A549 (cell line): ENCODE data around the gene NIFK. TPM values are rescaled to one million over a fixed set of nuclear protein-coding genes. Genes with fewer than 3 reads are reported as not detected.

Source experiments
- ATAC-seq, 2 experiments: fragments of 200-7000 bp in 1 of 2; fragments of >200 bp in 1 of 2; cut with Nextera tagmentation in 1 of 2; cut with Tn5 transposase in 1 of 2; 3 replicates each; pipeline versions ENCODE4 v1.8.0 to v1.9.1; 2018 to 2020; ENCODE audit warnings: mild to moderate bottlenecking in 1 of 2, moderate library complexity in 1 of 2
- CTCF ChIA-PET: fragments of 300-600 bp; sonication (Branson Sonifier 250); formaldehyde crosslinking; extraction: SDS; loops from one replicate; lab custom pipeline; 2021; ENCODE audit warnings: antibody characterized with exemption, inconsistent platforms; lab: Yijun Ruan, JAX
- POLR2A ChIA-PET: fragments of 350-600 bp; formaldehyde crosslinking; extraction: SDS; loops from one replicate; lab custom pipeline; 2021; ENCODE audit warnings: antibody characterized with exemption, inconsistent platforms; lab: Yijun Ruan, JAX
- DNase-seq, 2 experiments: peaks; one replicate each; pipeline versions ENCODE4 v3.0.0 to v3.0.0-alpha.2; 2011 to 2016; ENCODE audit warnings: low read depth in 1 of 2, low spot score in 1 of 2
- FAIRE-seq: peaks from 2 replicates; lab custom pipeline; 2011; peaks lifted over from hg19 to GRCh38; lab: Jason Lieb, UNC
- H3K27ac ChIP-seq, 2 experiments: fragments of >200 bp; sonication (Bioruptor Twin); formaldehyde crosslinking; 3 replicates each; pipeline ENCODE4 v1.5.1; 2016 to 2017
- H3K4me1 ChIP-seq: fragments of >200 bp; sonication (Bioruptor Twin); formaldehyde crosslinking; 3 replicates; pipeline ENCODE4 v1.6.1; 2016
- H3K4me2 ChIP-seq: fragments of >200 bp; sonication (Bioruptor Twin); formaldehyde crosslinking; 3 replicates; pipeline ENCODE4 v1.6.1; 2016
- H3K4me3 ChIP-seq: fragments of >200 bp; sonication (Bioruptor Twin); formaldehyde crosslinking; 3 replicates; pipeline ENCODE4 v1.5.1; 2016
- H3K9me3 ChIP-seq: fragments of >200 bp; sonication (Bioruptor Twin); formaldehyde crosslinking; 3 replicates; pipeline ENCODE4 v1.6.1; 2016
- FOSL2 ChIP-seq, 2 experiments: fragments of 450-650 bp in 1 of 2; fragments of >200 bp in 1 of 2; sonication (Bioruptor Twin) in 1 of 2; formaldehyde crosslinking; IDR thresholded peaks; 2 replicates each; pipeline versions ENCODE4 v1.5.0 to v1.6.1; 2016 to 2020; ENCODE audit warnings: mild to moderate bottlenecking in 1 of 2, moderate library complexity in 1 of 2
- GATA3 ChIP-seq: IDR thresholded peaks from 2 replicates; pipeline ENCODE4 v1.6.1; 2012; ENCODE audit warnings: borderline replicate concordance
- HOXA7 ChIP-seq: fragments of 250-450 bp; sonication (Bioruptor Pico); IDR thresholded peaks from 2 replicates; pipeline ENCODE4 v1.5.0; 2020; ENCODE audit warnings: mild to moderate bottlenecking, moderate library complexity
- SREBF2 ChIP-seq: fragments of 450-650 bp; IDR thresholded peaks from 2 replicates; pipeline ENCODE4 v1.6.1; 2014; ENCODE audit warnings: mild to moderate bottlenecking, moderate library complexity
- ZSCAN20 ChIP-seq: fragments of 250-450 bp; sonication (Bioruptor Pico); IDR thresholded peaks from 2 replicates; pipeline ENCODE4 v1.8.0; 2022; ENCODE audit warnings: mild to moderate bottlenecking, moderate library complexity
- polyA plus RNA-seq, 4 experiments: library from polyadenylated mRNA; depleted of rRNA in 3 of 4; stranded (reverse); fragments of >200 nt; fragmentation: RNase III in 1 of 4; extraction: RNeasy Plus Mini Kit Qiagen cat#74134 plus additional on column Dnase treatment in 1 of 4; gene quantifications; 2 replicates in 3 of 4; 3 replicates in 1 of 4; pipeline ENCODE4 v1.2.3, GENCODE V29; 2011 to 2017
- TF ChIP-seq, protein P1 (sequence below): fragments of 450-650 bp; IDR thresholded peaks from 2 replicates; pipeline ENCODE4 v1.6.1; 2014; ENCODE audit warnings: antibody characterized with exemption

NIFK gene
- polyA plus RNA-seq, 2 of the 4 experiments (the other 2 are of a cell fraction): 50.3 to 82.9 TPM

GRCh38 chr2:121677855-121678254 is 58.8 kb downstream of the NIFK start:
- Histone ChIP-seq H3K4me3 (no peak overlapping the region), H3K27ac (no peak overlapping the region), H3K9me3 (peaks cover 67% of the 10 kb centered on the region), H3K4me2 (no peak overlapping the region), H3K4me1 (no peaks in the 10 kb centered on the region)
- FAIRE-seq (no peak), DNase-seq (no peak), ATAC-seq (no peak)
- ChIA-PET POLR2A (no interaction called here), CTCF (interaction anchor here (0.9 kb wide), 2 partner anchors 12 to 18 kb away, joined by 3 to 4 read pairs; no protein-coding TSS in a partner anchor)
- no peak for TF ChIP-seq FOSL2 (IDR thresholded peaks at IDR 0.05)
- no peak for TF ChIP-seq FOSL2 (CRISPR knock-in tag; IDR thresholded peaks at IDR 0.05)
- no peak for TF ChIP-seq ZSCAN20 (CRISPR knock-in tag)
- TF ChIP-seq SREBF2: no peak
- no peak for TF ChIP-seq HOXA7 (CRISPR knock-in tag)
- no peak for TF ChIP-seq GATA3
- TF ChIP-seq, protein P1, sequence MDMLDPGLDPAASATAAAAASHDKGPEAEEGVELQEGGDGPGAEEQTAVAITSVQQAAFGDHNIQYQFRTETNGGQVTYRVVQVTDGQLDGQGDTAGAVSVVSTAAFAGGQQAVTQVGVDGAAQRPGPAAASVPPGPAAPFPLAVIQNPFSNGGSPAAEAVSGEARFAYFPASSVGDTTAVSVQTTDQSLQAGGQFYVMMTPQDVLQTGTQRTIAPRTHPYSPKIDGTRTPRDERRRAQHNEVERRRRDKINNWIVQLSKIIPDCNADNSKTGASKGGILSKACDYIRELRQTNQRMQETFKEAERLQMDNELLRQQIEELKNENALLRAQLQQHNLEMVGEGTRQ: no peak

Other genes with a start within 250 kb of the NIFK start
- not detected in 2 replicates for gene RNU4ATAC, start 206.0 kb downstream of the NIFK start, polyA plus RNA-seq (2011; rRNA removed)
- not detected in 3 replicates for gene RNU4ATAC, start 206.0 kb downstream of the NIFK start, polyA plus RNA-seq (2017; fragmentation: RNase III; extraction: RNeasy Plus Mini Kit Qiagen cat#74134 plus additional on column Dnase treatment)
- 11.7 and 26.5 TPM in 2 replicates for gene CLASP1, start 87.4 kb downstream of the NIFK start, polyA plus RNA-seq (2011; rRNA removed)
- 15.2 to 16.0 TPM (median 15.8 TPM) in 3 replicates for gene CLASP1, start 87.4 kb downstream of the NIFK start, polyA plus RNA-seq (2017; fragmentation: RNase III; extraction: RNeasy Plus Mini Kit Qiagen cat#74134 plus additional on column Dnase treatment)
- 101 and 117 TPM in 2 replicates for gene TSN, start 18.8 kb upstream of the NIFK start, polyA plus RNA-seq (2011; rRNA removed)
- 55.9 to 59.0 TPM (median 56.8 TPM) in 3 replicates for gene TSN, start 18.8 kb upstream of the NIFK start, polyA plus RNA-seq (2017; fragmentation: RNase III; extraction: RNeasy Plus Mini Kit Qiagen cat#74134 plus additional on column Dnase treatment)